Central memory CD8-positive, alpha-beta T cell (primary cell): Measurements from ENCODE around the gene PDE4B.

Experiments used
- ATAC-seq: fragments of 150-1000 bp; cut with Tn5 transposase; replicated peaks from 2 replicates; pipeline ENCODE4 v1.10.0; 2022; ENCODE audit warnings: mild to moderate bottlenecking, moderate FRiP score, moderate number of reproducible peaks; ENCODE audit not compliant: poor library complexity, severe bottlenecking; ENCODE audit errors: extremely low read depth
- DNase-seq, 2 donors: peaks; one replicate each; pipeline ENCODE4 v3.0.0; 2021; ENCODE audit warnings: low spot score in 2 of 2
- H3K27ac Mint-ChIP-seq: one replicate; pipeline ENCODE4 v1.8.0; 2022; ENCODE audit warnings: low read depth, mild to moderate bottlenecking, moderate library complexity, mixed read lengths
- H3K27me3 Mint-ChIP-seq: one replicate; pipeline ENCODE4 v1.8.0; 2022; ENCODE audit warnings: mixed read lengths
- H3K36me3 Mint-ChIP-seq: one replicate; pipeline ENCODE4 v1.8.0; 2022; ENCODE audit warnings: mild to moderate bottlenecking, moderate library complexity, mixed read lengths; ENCODE audit not compliant: insufficient read depth
- H3K4me1 Mint-ChIP-seq: one replicate; pipeline ENCODE4 v1.8.0; 2022; ENCODE audit warnings: mixed read lengths
- H3K4me3 Mint-ChIP-seq: one replicate; pipeline ENCODE4 v1.8.0; 2022; ENCODE audit warnings: mild to moderate bottlenecking, moderate library complexity, mixed read lengths
- H3K9me3 Mint-ChIP-seq: one replicate; pipeline ENCODE4 v1.8.0; 2022; ENCODE audit warnings: mixed read lengths

The PDE4B gene

GRCh38 chr1:66388913-66389312 lies 596.2 kb downstream of the PDE4B start:
- no peak for ATAC-seq
- Mint-ChIP-seq H3K4me1 (peaks cover 6% of the 10 kb centered on the region), H3K27ac (no peak overlapping the region), H3K36me3 (no peaks in the 10 kb centered on the region), H3K4me3 (no peak overlapping the region), H3K27me3 (no peaks in the 10 kb centered on the region), H3K9me3 (peaks cover 6% of the 10 kb centered on the region)
- DNase-seq = no peak

GRCh38 chr1:66393586-66394287 lies 601.0 kb downstream of the PDE4B start:
- Mint-ChIP-seq H3K27ac (no peak overlapping the region), H3K36me3 (no peaks in the 10 kb centered on the region), H3K9me3 (no peaks in the 10 kb centered on the region), H3K4me1 (peaks cover 6% of the 10 kb centered on the region), H3K27me3 (no peaks in the 10 kb centered on the region), H3K4me3 (no peak overlapping the region)
- DNase-seq = no peak
- no peak for ATAC-seq

GRCh38 chr1:66394603-66395002 lies 601.9 kb downstream of the PDE4B start:
- H3K9me3 Mint-ChIP-seq = no peaks in the 10 kb centered on the region
- DNase-seq (no peak), ATAC-seq (no peak)
- peaks cover 6% of the 10 kb centered on the region for H3K4me1 Mint-ChIP-seq
- H3K4me3 Mint-ChIP-seq = no peak overlapping the region
- no peaks in the 10 kb centered on the region for H3K27me3 Mint-ChIP-seq
- no peak overlapping the region for H3K27ac Mint-ChIP-seq
- no peaks in the 10 kb centered on the region for H3K36me3 Mint-ChIP-seq

- Mint-ChIP-seq H3K27me3 (no peaks in the 10 kb centered on the region), H3K4me3 (no peak overlapping the region), H3K36me3 (no peaks in the 10 kb centered on the region), H3K4me1 (peaks cover 13% of the 10 kb centered on the region), H3K9me3 (no peaks in the 10 kb centered on the region), H3K27ac (no peak overlapping the region)
- DNase-seq (no peak), ATAC-seq (no peak)
Measured at GRCh38 chr1:66395202-66396061, 602.7 kb downstream of the PDE4B start.

- Mint-ChIP-seq H3K4me3 (no peak overlapping the region), H3K36me3 (no peaks in the 10 kb centered on the region), H3K27ac (no peak overlapping the region), H3K27me3 (no peaks in the 10 kb centered on the region), H3K9me3 (no peaks in the 10 kb centered on the region), H3K4me1 (peaks cover 14% of the 10 kb centered on the region)
- ATAC-seq (no peak), DNase-seq (no peak)
Measured at GRCh38 chr1:66396212-66396890, 603.7 kb downstream of the PDE4B start.

GRCh38 chr1:66397192-66397591 lies 604.5 kb downstream of the PDE4B start:
- Mint-ChIP-seq H3K27ac (no peak overlapping the region), H3K27me3 (no peaks in the 10 kb centered on the region), H3K4me3 (no peak overlapping the region), H3K4me1 (peaks cover 14% of the 10 kb centered on the region), H3K36me3 (no peaks in the 10 kb centered on the region), H3K9me3 (no peaks in the 10 kb centered on the region)
- no peak for ATAC-seq
- DNase-seq = no peak

- DNase-seq (no peak), ATAC-seq (no peak)
- Mint-ChIP-seq H3K27ac (no peak overlapping the region), H3K9me3 (no peaks in the 10 kb centered on the region), H3K4me3 (no peak overlapping the region), H3K36me3 (no peaks in the 10 kb centered on the region), H3K27me3 (no peaks in the 10 kb centered on the region), H3K4me1 (peaks cover 8% of the 10 kb centered on the region)
Measured at GRCh38 chr1:66399888-66400529, 607.3 kb downstream of the PDE4B start.

GRCh38 chr1:66400660-66401059 lies 608.0 kb downstream of the PDE4B start:
- DNase-seq = no peak
- Mint-ChIP-seq H3K4me1 (peaks cover 8% of the 10 kb centered on the region), H3K27ac (no peak overlapping the region)

GRCh38 chr1:66401244-66401643 lies 608.5 kb downstream of the PDE4B start:
- Mint-ChIP-seq H3K4me1 (peaks cover 8% of the 10 kb centered on the region), H3K4me3 (no peak overlapping the region), H3K9me3 (no peaks in the 10 kb centered on the region), H3K36me3 (no peaks in the 10 kb centered on the region), H3K27me3 (no peaks in the 10 kb centered on the region), H3K27ac (no peak overlapping the region)
- DNase-seq (no peak), ATAC-seq (no peak)

More at GRCh38 chr1:66400660-66401059, 608.0 kb downstream of the PDE4B start:
- no peak for ATAC-seq
- Mint-ChIP-seq H3K4me3 (no peak overlapping the region), H3K36me3 (no peaks in the 10 kb centered on the region), H3K27me3 (no peaks in the 10 kb centered on the region), H3K9me3 (no peaks in the 10 kb centered on the region)

GRCh38 chr1:66402194-66402593 lies 609.5 kb downstream of the PDE4B start:
- Mint-ChIP-seq H3K4me3 (no peak overlapping the region), H3K9me3 (no peaks in the 10 kb centered on the region), H3K27me3 (no peaks in the 10 kb centered on the region), H3K36me3 (no peaks in the 10 kb centered on the region), H3K27ac (no peak overlapping the region), H3K4me1 (peaks cover 8% of the 10 kb centered on the region)
- no peak for ATAC-seq
- DNase-seq = no peak

GRCh38 chr1:66403007-66403731 lies 610.5 kb downstream of the PDE4B start:
- no peaks in the 10 kb centered on the region for H3K27me3 Mint-ChIP-seq
- H3K36me3 Mint-ChIP-seq = no peaks in the 10 kb centered on the region
- no peak overlapping the region for H3K4me3 Mint-ChIP-seq
- DNase-seq = no peak
- H3K4me1 Mint-ChIP-seq = peaks cover 8% of the 10 kb centered on the region
- H3K27ac Mint-ChIP-seq = no peak overlapping the region
- ATAC-seq = no peak
- no peaks in the 10 kb centered on the region for H3K9me3 Mint-ChIP-seq

- H3K4me3 Mint-ChIP-seq = no peak overlapping the region
- ATAC-seq = no peak
- H3K9me3 Mint-ChIP-seq = no peaks in the 10 kb centered on the region
- no peak for DNase-seq
- no peak overlapping the region for H3K27ac Mint-ChIP-seq
- H3K36me3 Mint-ChIP-seq = no peaks in the 10 kb centered on the region
- H3K4me1 Mint-ChIP-seq = peaks cover 8% of the 10 kb centered on the region
- no peaks in the 10 kb centered on the region for H3K27me3 Mint-ChIP-seq
Measured at GRCh38 chr1:66405061-66405460, 612.4 kb downstream of the PDE4B start.
